ENCODE data around the gene SH3BP5.

Gene SH3BP5

DNA sequence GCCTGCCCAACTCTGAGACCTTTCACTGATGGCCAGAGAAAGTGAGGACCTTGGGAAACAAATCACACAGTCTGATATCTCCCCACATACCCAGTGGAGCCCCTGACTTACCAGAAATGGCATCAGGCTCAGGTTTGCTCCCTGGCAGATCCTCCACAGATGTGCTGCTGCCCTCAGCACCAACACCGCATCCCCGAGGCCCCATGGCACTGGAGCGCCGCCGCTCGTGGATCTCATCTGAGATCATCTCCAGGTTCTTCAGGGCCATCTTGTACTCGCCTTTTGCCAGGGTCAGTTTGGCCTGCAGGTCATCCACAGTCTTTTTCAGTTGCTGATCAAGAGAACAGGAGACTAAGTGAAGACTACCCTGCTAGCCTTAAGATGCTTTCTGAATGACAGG, 73.7 kb downstream of the SH3BP5 start:
- Histone ChIP-seq H3K27me3 (replicated peaks; ENCODE audit: insufficient read depth, low read length) (no peaks in the 10 kb centered on the region), H3K9me3 (replicated peaks; ENCODE audit: insufficient read depth, low read length) (no peaks in the 10 kb centered on the region), H3K9me2 (replicated peaks; ENCODE audit: insufficient read depth, low read length) (no peaks in the 10 kb centered on the region), H3K36me3 (replicated peaks; ENCODE audit: insufficient read depth, low read length) (no peaks in the 10 kb centered on the region; the same call in 1 of the 2 replicates), H3F3A (ENCODE audit: insufficient read depth, low read length) (no peaks in the 10 kb centered on the region), H3K4me3 (ENCODE audit: low read length) (no peak overlapping the region), H3K4me2 (ENCODE audit: low read depth, low read length) (no peak overlapping the region), H3K4me1 (ENCODE audit: low read length) (no peaks in the 10 kb centered on the region), H3K79me2 (ENCODE audit: low read length) (no peaks in the 10 kb centered on the region), H4K20me1 (ENCODE audit: insufficient read depth, low read length) (no peaks in the 10 kb centered on the region), H2AFZ (ENCODE audit: low read length) (no peak overlapping the region), H3K27ac (ENCODE audit: low read length) (no peak overlapping the region), H3K9ac (ENCODE audit: low read length) (no peak overlapping the region)
- TF ChIP-seq EZH2 (optimal IDR thresholded peaks at IDR 0.05; ENCODE audit: low read depth, low read length) (no peak), EZH2phosphoT487 (IDR thresholded peaks at IDR 0.05; ENCODE audit: low read length) (no peak)
- TF ChIP-seq, protein P1, sequence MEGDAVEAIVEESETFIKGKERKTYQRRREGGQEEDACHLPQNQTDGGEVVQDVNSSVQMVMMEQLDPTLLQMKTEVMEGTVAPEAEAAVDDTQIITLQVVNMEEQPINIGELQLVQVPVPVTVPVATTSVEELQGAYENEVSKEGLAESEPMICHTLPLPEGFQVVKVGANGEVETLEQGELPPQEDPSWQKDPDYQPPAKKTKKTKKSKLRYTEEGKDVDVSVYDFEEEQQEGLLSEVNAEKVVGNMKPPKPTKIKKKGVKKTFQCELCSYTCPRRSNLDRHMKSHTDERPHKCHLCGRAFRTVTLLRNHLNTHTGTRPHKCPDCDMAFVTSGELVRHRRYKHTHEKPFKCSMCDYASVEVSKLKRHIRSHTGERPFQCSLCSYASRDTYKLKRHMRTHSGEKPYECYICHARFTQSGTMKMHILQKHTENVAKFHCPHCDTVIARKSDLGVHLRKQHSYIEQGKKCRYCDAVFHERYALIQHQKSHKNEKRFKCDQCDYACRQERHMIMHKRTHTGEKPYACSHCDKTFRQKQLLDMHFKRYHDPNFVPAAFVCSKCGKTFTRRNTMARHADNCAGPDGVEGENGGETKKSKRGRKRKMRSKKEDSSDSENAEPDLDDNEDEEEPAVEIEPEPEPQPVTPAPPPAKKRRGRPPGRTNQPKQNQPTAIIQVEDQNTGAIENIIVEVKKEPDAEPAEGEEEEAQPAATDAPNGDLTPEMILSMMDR (IDR thresholded peaks at IDR 0.05; ENCODE audit: low read length), result no peak
- DNase-seq, result no peak

GRCh38 chr3:15256861-15257341, 75.5 kb downstream of the SH3BP5 start:
- Histone ChIP-seq H3K27me3 (replicated peaks; ENCODE audit: insufficient read depth, low read length) (no peaks in the 10 kb centered on the region), H3F3A (ENCODE audit: insufficient read depth, low read length) (no peaks in the 10 kb centered on the region), H3K9ac (ENCODE audit: low read length) (no peak overlapping the region), H3K36me3 (replicated peaks; ENCODE audit: insufficient read depth, low read length) (peaks cover 4% of the 10 kb centered on the region), H3K79me2 (ENCODE audit: low read length) (no peaks in the 10 kb centered on the region), H3K4me3 (ENCODE audit: low read length) (no peak overlapping the region), H3K4me1 (ENCODE audit: low read length) (no peaks in the 10 kb centered on the region), H2AFZ (ENCODE audit: low read length) (no peak overlapping the region), H3K4me2 (ENCODE audit: low read depth, low read length) (no peak overlapping the region), H3K27ac (ENCODE audit: low read length) (no peak overlapping the region), H3K9me3 (replicated peaks; ENCODE audit: insufficient read depth, low read length) (no peaks in the 10 kb centered on the region), H4K20me1 (ENCODE audit: insufficient read depth, low read length) (no peaks in the 10 kb centered on the region), H3K9me2 (replicated peaks; ENCODE audit: insufficient read depth, low read length) (no peaks in the 10 kb centered on the region)
- DNase-seq, result no peak
- no peak for TF ChIP-seq EZH2 (optimal IDR thresholded peaks at IDR 0.05; ENCODE audit: low read depth, low read length)
- TF ChIP-seq, protein P1 (IDR thresholded peaks at IDR 0.05; ENCODE audit: low read length), result no peak
- no peak for TF ChIP-seq EZH2phosphoT487 (IDR thresholded peaks at IDR 0.05; ENCODE audit: low read length)

DNA sequence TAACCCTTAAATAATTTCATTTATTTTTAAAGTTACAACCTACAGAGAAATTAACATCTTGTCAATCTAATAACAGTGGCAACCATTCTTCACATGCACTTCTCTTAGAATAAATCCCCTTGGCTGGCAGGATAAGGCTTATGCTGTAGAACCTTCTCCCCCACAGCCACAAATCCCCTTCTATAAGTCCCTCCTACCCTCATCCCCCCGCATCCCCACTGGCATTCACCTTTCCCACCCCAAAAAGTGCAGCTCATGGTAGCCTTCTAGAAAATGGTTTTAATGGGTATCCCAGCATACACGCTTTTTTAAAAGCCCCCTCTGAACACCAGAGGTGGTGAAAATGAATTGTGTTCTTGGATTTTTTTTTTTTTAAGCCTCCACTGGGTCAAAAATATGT, 77.2 kb downstream of the SH3BP5 start:
- Histone ChIP-seq H4K20me1 (ENCODE audit: insufficient read depth, low read length) (no peaks in the 10 kb centered on the region), H3K9me2 (replicated peaks; ENCODE audit: insufficient read depth, low read length) (no peaks in the 10 kb centered on the region), H3K9me3 (replicated peaks; ENCODE audit: insufficient read depth, low read length) (no peaks in the 10 kb centered on the region), H3K27me3 (replicated peaks; ENCODE audit: insufficient read depth, low read length) (no peaks in the 10 kb centered on the region), H3K4me3 (ENCODE audit: low read length) (no peak overlapping the region), H3K4me1 (ENCODE audit: low read length) (no peaks in the 10 kb centered on the region), H3K27ac (ENCODE audit: low read length) (no peak overlapping the region), H3F3A (ENCODE audit: insufficient read depth, low read length) (no peaks in the 10 kb centered on the region), H3K9ac (ENCODE audit: low read length) (no peak overlapping the region), H3K79me2 (ENCODE audit: low read length) (no peaks in the 10 kb centered on the region), H3K4me2 (ENCODE audit: low read depth, low read length) (no peak overlapping the region), H3K36me3 (replicated peaks; ENCODE audit: insufficient read depth, low read length) (peaks cover 10% of the 10 kb centered on the region), H2AFZ (ENCODE audit: low read length) (no peak overlapping the region)
- TF ChIP-seq, protein P1 (IDR thresholded peaks at IDR 0.05; ENCODE audit: low read length), result no peak
- TF ChIP-seq EZH2phosphoT487 (IDR thresholded peaks at IDR 0.05; ENCODE audit: low read length) (no peak), EZH2 (optimal IDR thresholded peaks at IDR 0.05; ENCODE audit: low read depth, low read length) (no peak)
- DNase-seq, result no peak
